Measurements from ENCODE around the gene YEATS2.

Gene YEATS2

DNA sequence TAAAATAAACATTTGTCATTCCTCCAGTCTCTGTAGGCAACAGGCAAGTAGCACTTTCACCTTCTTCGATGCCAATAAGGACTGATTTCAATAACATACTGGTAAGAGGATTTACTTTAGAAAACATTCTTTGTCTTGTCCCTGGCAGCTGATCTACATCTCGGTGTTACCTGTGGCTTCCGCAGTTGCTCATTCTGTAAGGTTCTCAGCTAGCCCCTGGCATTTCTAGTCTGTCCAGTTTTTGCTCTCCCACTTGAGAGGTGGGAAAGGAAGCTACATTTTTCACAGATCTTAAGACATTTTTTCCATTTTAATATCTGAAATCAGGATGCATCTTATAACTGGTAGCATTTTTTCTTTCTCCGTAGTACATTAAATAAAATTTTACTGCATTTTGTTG is 147.5 kb downstream of the YEATS2 start:
- no peak overlapping the region for H3K4me3 ChIP-seq (ENCODE audit: low read depth, low read length)
- no peak for DNase-seq (ENCODE audit: low read depth)
- no peak for TF ChIP-seq CTCF (IDR thresholded peaks at IDR 0.05; ENCODE audit: insufficient read depth, low read depth, low read length, missing control alignments)

GRCh38 chr3:183845608-183846288 is 148.2 kb downstream of the YEATS2 start:
- no peak for DNase-seq (ENCODE audit: low read depth)
- TF ChIP-seq CTCF (IDR thresholded peaks at IDR 0.05; ENCODE audit: insufficient read depth, low read depth, low read length, missing control alignments) = no peak
- no peak overlapping the region for H3K4me3 ChIP-seq (ENCODE audit: low read depth, low read length)

GRCh38 chr3:183854318-183855035 is 156.9 kb downstream of the YEATS2 start:
- H3K4me3 ChIP-seq (ENCODE audit: low read depth, low read length) = no peak overlapping the region
- no peak for DNase-seq (ENCODE audit: low read depth)
- no peak for TF ChIP-seq CTCF (IDR thresholded peaks at IDR 0.05; ENCODE audit: insufficient read depth, low read depth, low read length, missing control alignments)

DNA sequence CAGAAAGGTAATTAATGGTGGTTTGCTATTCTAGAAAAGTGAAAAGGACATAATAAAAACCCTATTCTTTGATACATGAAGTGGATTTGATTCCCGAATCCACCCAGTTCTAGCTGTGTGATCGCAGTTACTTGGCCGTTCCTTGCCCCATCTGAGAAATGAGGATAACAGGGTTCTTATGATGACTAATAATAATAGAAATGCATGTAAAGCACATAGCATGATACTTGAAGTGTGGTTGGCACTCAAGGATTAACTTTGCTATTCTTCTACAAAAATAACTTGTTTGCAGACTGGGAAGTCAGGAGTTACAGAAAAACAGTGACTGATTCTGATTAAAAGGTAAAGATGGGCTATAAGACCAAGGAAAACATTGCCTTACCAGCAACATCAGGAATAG is 160.3 kb downstream of the YEATS2 start:
- TF ChIP-seq CTCF (IDR thresholded peaks at IDR 0.05; ENCODE audit: insufficient read depth, low read depth, low read length, missing control alignments) = no peak
- no peak overlapping the region for H3K4me3 ChIP-seq (ENCODE audit: low read depth, low read length)
- DNase-seq (ENCODE audit: low read depth) = no peak
